Naive thymus-derived CD4-positive, alpha-beta T cell (primary cell): ENCODE measurements around the gene PARD6B. TPM values are rescaled to one million over a fixed set of nuclear protein-coding genes. Genes with fewer than 3 reads are reported as not detected.

Experiments used
- ATAC-seq: fragments of 150-1000 bp; cut with Tn5 transposase; 2 replicates; pipeline ENCODE4 v1.10.0; 2021; ENCODE audit warnings: mild to moderate bottlenecking, moderate library complexity
- CTCF ChIA-PET: fragments of 350-600 bp; sonication (Branson Sonifier 250); formaldehyde crosslinking; loops from one replicate; lab custom pipeline; 2021; ENCODE audit warnings: antibody characterized with exemption; lab: Charles Lee
- POLR2A ChIA-PET: fragments of 350-600 bp; sonication (Branson Sonifier 250); formaldehyde crosslinking; loops from one replicate; lab custom pipeline; 2021; ENCODE audit warnings: antibody characterized with exemption, inconsistent platforms; lab: Charles Lee
- DNase-seq, 9 donors: peaks; one replicate each; pipeline versions ENCODE4 v3.0.0 to v3.0.0-alpha.2; 2020 to 2022; ENCODE audit warnings: mixed read lengths in 1 of 9
- H3K27ac ChIP-seq: one replicate; pipeline ENCODE4 v1.7.0; 2013; ENCODE audit warnings: mild to moderate bottlenecking, low read depth, low read length, moderate library complexity
- H3K27me3 ChIP-seq, 2 donors: one replicate each; pipeline ENCODE4 v1.7.0; 2013; ENCODE audit warnings: low read length in 2 of 2, mild to moderate bottlenecking in 2 of 2, moderate library complexity in 2 of 2; ENCODE audit not compliant: control insufficient read depth in 2 of 2, insufficient read depth in 2 of 2
- H3K36me3 ChIP-seq, 3 experiments: 1 replicate in 2 of 3; 2 replicates in 1 of 3; pipeline ENCODE4 v1.7.0; 2013; ENCODE audit warnings: low read length in 3 of 3, mild to moderate bottlenecking in 3 of 3, moderate library complexity in 1 of 3; ENCODE audit not compliant: insufficient read depth in 3 of 3, control insufficient read depth in 2 of 3
- H3K4me1 ChIP-seq, 2 donors: one replicate each; pipeline ENCODE4 v1.7.0; 2013; ENCODE audit warnings: low read length in 2 of 2, mild to moderate bottlenecking in 2 of 2, moderate library complexity in 1 of 2; ENCODE audit not compliant: control insufficient read depth in 2 of 2, insufficient read depth in 2 of 2
- H3K4me3 ChIP-seq: 2 replicates; pipeline ENCODE4 v1.7.0; 2013; ENCODE audit warnings: mild to moderate bottlenecking, low read length
- H3K9me3 ChIP-seq, 3 experiments: 1 replicate in 2 of 3; 2 replicates in 1 of 3; pipeline ENCODE4 v1.7.0; 2013; ENCODE audit warnings: low read length in 3 of 3; ENCODE audit not compliant: control insufficient read depth in 2 of 3
- H3K27ac Mint-ChIP-seq, 9 donors: one replicate each; pipeline ENCODE4 v1.8.0; 2020 to 2022; ENCODE audit warnings: mixed read lengths in 9 of 9, mild to moderate bottlenecking in 8 of 9, moderate library complexity in 5 of 9, inconsistent platforms in 2 of 9
- H3K27me3 Mint-ChIP-seq, 5 donors: one replicate each; pipeline ENCODE4 v1.8.0; 2021 to 2022; ENCODE audit warnings: mixed read lengths in 5 of 5, mild to moderate bottlenecking in 1 of 5
- H3K36me3 Mint-ChIP-seq, 5 donors: one replicate each; pipeline ENCODE4 v1.8.0; 2020 to 2022; ENCODE audit warnings: mixed read lengths in 5 of 5, mild to moderate bottlenecking in 3 of 5, inconsistent platforms in 1 of 5
- H3K4me1 Mint-ChIP-seq, 7 donors: one replicate each; pipeline ENCODE4 v1.8.0; 2020 to 2022; ENCODE audit warnings: mixed read lengths in 7 of 7, mild to moderate bottlenecking in 3 of 7, inconsistent platforms in 1 of 7
- H3K4me3 Mint-ChIP-seq, 10 donors: one replicate each; pipeline ENCODE4 v1.8.0; 2020 to 2022; ENCODE audit warnings: mild to moderate bottlenecking in 10 of 10, mixed read lengths in 10 of 10, moderate library complexity in 6 of 10, inconsistent platforms in 2 of 10
- H3K9me3 Mint-ChIP-seq, 11 donors: one replicate each; pipeline ENCODE4 v1.8.0; 2020 to 2022; ENCODE audit warnings: mixed read lengths in 11 of 11, mild to moderate bottlenecking in 4 of 11, inconsistent platforms in 1 of 11, moderate library complexity in 1 of 11
- intact Hi-C, 2 donors: fragments of 100-400 bp; cut with micrococcal nuclease; formaldehyde crosslinking; loops; one replicate each; pipeline ENCODE4 v1.15.1; 2023
- polyA plus RNA-seq, 2 donors: library from polyadenylated mRNA; unstranded; fragments of 300-500 nt; fragmentation: Illumina TruSeq; gene quantifications; one replicate each; pipeline ENCODE4 v1.2.3, GENCODE V29; 2021
- total RNA-seq, 6 experiments: library from RNA in 5 of 6; stranded (reverse) in 5 of 6; gene quantifications; 1 replicate in 5 of 6; 2 replicates in 1 of 6; pipeline ENCODE4 v1.2.3 and lab custom pipeline; 2021 to 2026

Gene PARD6B
- total and polyA plus RNA-seq, 7 experiments from 2014 or later, result 0.60 to 10.8 (median 5.5) TPM

- no peak for ATAC-seq
- H3K27me3 Mint-ChIP-seq, result no peaks in the 10 kb centered on the region
- peaks cover 15 to 36% (median 33%) of the 10 kb centered on the region in 7 donors for H3K4me1 Mint-ChIP-seq
- ChIA-PET CTCF (interaction anchor here (0.6 kb wide), 1 partner anchor 764 kb away, joined by 3 read pairs; no protein-coding TSS in a partner anchor), POLR2A (interaction anchor here (1.0 kb wide), 1 partner anchor 26 kb away, joined by 3 read pairs; no protein-coding TSS in a partner anchor)
- H3K4me3 ChIP-seq, result no peak overlapping the region
- H3K27ac Mint-ChIP-seq, result no peak overlapping the region
- no peak overlapping the region for H3K27ac ChIP-seq
- H3K9me3 Mint-ChIP-seq, result no peaks in the 10 kb centered on the region
- H3K27me3 ChIP-seq, result no peaks in the 10 kb centered on the region
- H3K4me3 Mint-ChIP-seq, result no peak overlapping the region
- H3K36me3 Mint-ChIP-seq, result peaks cover 0 to 29% (median 4%) of the 10 kb centered on the region in 5 donors
- intact Hi-C loops, result no loop called here
- no peaks in the 10 kb centered on the region for H3K9me3 ChIP-seq
- no peaks in the 10 kb centered on the region for H3K4me1 ChIP-seq
- peaks cover 0 to 6% (median 0%) of the 10 kb centered on the region in 3 experiments for H3K36me3 ChIP-seq
- no peak for DNase-seq
Observed at GRCh38 chr20:50743087-50743486, 11.7 kb downstream of the PARD6B start.

- intact Hi-C loops, result no loop called here
- no peak for DNase-seq
Observed at GRCh38 chr20:50744143-50744792, 12.9 kb downstream of the PARD6B start.

GRCh38 chr20:50745634-50746137 is 14.3 kb downstream of the PARD6B start:
- H3K4me1 ChIP-seq, result no peaks in the 10 kb centered on the region
- ATAC-seq (no peak), DNase-seq (no peak)
- Mint-ChIP-seq H3K4me1 (peaks cover 11 to 29% (median 24%) of the 10 kb centered on the region in 7 donors), H3K4me3 (no peak overlapping the region), H3K36me3 (peaks cover 0 to 28% (median 4%) of the 10 kb centered on the region in 5 donors), H3K27ac (peak overlapping the region in 7 of 9 donors; percentile 0 to 80 (median 50)), H3K9me3 (no peaks in the 10 kb centered on the region), H3K27me3 (no peaks in the 10 kb centered on the region)
- intact Hi-C loops, result loop anchor here (2.0 to 5.0 kb wide), 3 partner anchors 13 to 558 kb away; no protein-coding TSS in a partner anchor
- H3K27me3 ChIP-seq, result no peaks in the 10 kb centered on the region
- ChIA-PET POLR2A (no interaction called here), CTCF (interaction anchor here (0.6 kb wide), 1 partner anchor 52 kb away, joined by 3 read pairs; no protein-coding TSS in a partner anchor)
- H3K27ac ChIP-seq, result no peak overlapping the region
- no peaks in the 10 kb centered on the region for H3K9me3 ChIP-seq
- no peak overlapping the region for H3K4me3 ChIP-seq
- peaks cover 0 to 20% (median 0%) of the 10 kb centered on the region in 3 experiments for H3K36me3 ChIP-seq

More at GRCh38 chr20:50744143-50744792, 12.9 kb downstream of the PARD6B start:
- Histone ChIP-seq H3K9me3 (no peaks in the 10 kb centered on the region), H3K27me3 (no peaks in the 10 kb centered on the region), H3K4me1 (no peaks in the 10 kb centered on the region), H3K27ac (no peak overlapping the region), H3K36me3 (peaks cover 0 to 11% (median 0%) of the 10 kb centered on the region in 3 experiments), H3K4me3 (no peak overlapping the region)
- peaks cover 15 to 38% (median 33%) of the 10 kb centered on the region in 7 donors for H3K4me1 Mint-ChIP-seq
- POLR2A ChIA-PET, result no interaction called here
- no peak for ATAC-seq
- H3K27ac Mint-ChIP-seq, result peak overlapping the region in 3 of 9 donors; percentile 8 to 80 (median 28)
- H3K9me3 Mint-ChIP-seq, result no peaks in the 10 kb centered on the region
- CTCF ChIA-PET, result interaction anchor here (0.7 kb wide), 1 partner anchor 12 kb away, joined by 3 read pairs; no protein-coding TSS in a partner anchor
- no peak overlapping the region for H3K4me3 Mint-ChIP-seq
- H3K36me3 Mint-ChIP-seq, result peaks cover 0 to 25% (median 4%) of the 10 kb centered on the region in 5 donors
- H3K27me3 Mint-ChIP-seq, result no peaks in the 10 kb centered on the region

GRCh38 chr20:50746138-50746940 is 15.0 kb downstream of the PARD6B start:
- DNase-seq (no peak), ATAC-seq (no peak)
- Histone ChIP-seq H3K36me3 (peaks cover 0 to 20% (median 0%) of the 10 kb centered on the region in 3 experiments), H3K4me1 (no peaks in the 10 kb centered on the region), H3K4me3 (no peak overlapping the region), H3K9me3 (no peaks in the 10 kb centered on the region), H3K27ac (no peak overlapping the region), H3K27me3 (no peaks in the 10 kb centered on the region)
- ChIA-PET CTCF (no interaction called here), POLR2A (no interaction called here)
- peaks cover 0 to 22% (median under 1%) of the 10 kb centered on the region in 5 donors for H3K36me3 Mint-ChIP-seq
- peak overlapping the region in 7 of 9 donors; percentile 17 to 80 (median 50) for H3K27ac Mint-ChIP-seq
- no peak overlapping the region for H3K4me3 Mint-ChIP-seq
- no peaks in the 10 kb centered on the region for H3K27me3 Mint-ChIP-seq
- H3K4me1 Mint-ChIP-seq, result peaks cover 10 to 25% (median 19%) of the 10 kb centered on the region in 7 donors
- H3K9me3 Mint-ChIP-seq, result no peaks in the 10 kb centered on the region
- intact Hi-C loops, result loop anchor here (2.0 to 5.0 kb wide), 3 partner anchors 14 to 559 kb away; no protein-coding TSS in a partner anchor

GRCh38 chr20:50747275-50747674 is 15.9 kb downstream of the PARD6B start:
- H3K36me3 ChIP-seq, result peaks cover 0 to 15% (median 0%) of the 10 kb centered on the region in 3 experiments
- Mint-ChIP-seq H3K9me3 (no peaks in the 10 kb centered on the region), H3K4me3 (peak overlapping the region in 7 of 10 donors; percentile 16 to 73 (median 56)), H3K27ac (peak overlapping the region; percentile 17 to 85 (median 76)), H3K4me1 (peaks cover 10 to 24% (median 19%) of the 10 kb centered on the region in 7 donors), H3K36me3 (peaks cover 0 to 24% (median 0%) of the 10 kb centered on the region in 5 donors), H3K27me3 (no peaks in the 10 kb centered on the region)
- no peaks in the 10 kb centered on the region for H3K27me3 ChIP-seq
- H3K9me3 ChIP-seq, result no peaks in the 10 kb centered on the region
- DNase-seq, result no peak
- H3K4me3 ChIP-seq, result no peak overlapping the region
- peak overlapping the region; percentile 29 for H3K27ac ChIP-seq
- no peak for ATAC-seq
- POLR2A ChIA-PET, result no interaction called here
- intact Hi-C loops, result loop anchor here (2.0 to 5.0 kb wide), 3 partner anchors 14 to 560 kb away; no protein-coding TSS in a partner anchor
- CTCF ChIA-PET, result no interaction called here
- no peaks in the 10 kb centered on the region for H3K4me1 ChIP-seq

GRCh38 chr20:50750145-50750671 is 18.8 kb downstream of the PARD6B start:
- ATAC-seq (no peak), DNase-seq (no peak)
- H3K4me3 Mint-ChIP-seq, result no peak overlapping the region
- Histone ChIP-seq H3K4me1 (no peaks in the 10 kb centered on the region), H3K9me3 (no peaks in the 10 kb centered on the region), H3K4me3 (no peak overlapping the region), H3K27ac (no peak overlapping the region), H3K27me3 (no peaks in the 10 kb centered on the region), H3K36me3 (peaks cover 0 to 15% (median 0%) of the 10 kb centered on the region in 3 experiments)
- H3K4me1 Mint-ChIP-seq, result peaks cover 8 to 23% (median 19%) of the 10 kb centered on the region in 7 donors
- peaks cover 0 to 17% (median 0%) of the 10 kb centered on the region in 5 donors for H3K36me3 Mint-ChIP-seq
- H3K9me3 Mint-ChIP-seq, result no peaks in the 10 kb centered on the region
- intact Hi-C loops, result no loop called here
- POLR2A ChIA-PET, result interaction anchor here (0.6 to 1.9 kb wide), 3 partner anchors 15 to 45 kb away, joined by 3 to 5 read pairs (median 3); partner anchors contain the start of gene BCAS4
- H3K27ac Mint-ChIP-seq, result no peak overlapping the region
- CTCF ChIA-PET, result interaction anchor here (1.4 to 1.9 kb wide), 4 partner anchors 16 to 1039 kb away, joined by 4 to 5 read pairs (median 4); no protein-coding TSS in a partner anchor
- no peaks in the 10 kb centered on the region for H3K27me3 Mint-ChIP-seq
